Peyer's patch (tissue), 4 donors: ENCODE data around the gene MORC1. TPM values are rescaled to one million over a fixed set of nuclear protein-coding genes. Genes with fewer than 3 reads are reported as not detected.

ENCODE experiments used
- DNase-seq, 3 donors: peaks; one replicate each; pipeline ENCODE4 v3.0.0-alpha.2; 2017 to 2019
- H3K27ac ChIP-seq, 4 donors: fragments of 200-600 bp; sonication (generic); one replicate each; pipeline ENCODE4 v1.5.1; 2016 to 2019
- H3K27me3 ChIP-seq, 2 donors: fragments of 200-600 bp; sonication (generic); one replicate each; pipeline ENCODE4 v1.5.1; 2019
- H3K36me3 ChIP-seq, 3 donors: fragments of 200-600 bp; sonication (generic); one replicate each; pipeline ENCODE4 v1.5.1; 2016 to 2019
- H3K4me1 ChIP-seq, 4 donors: fragments of 200-600 bp; sonication (generic); one replicate each; pipeline ENCODE4 v1.5.1; 2016 to 2019
- H3K4me3 ChIP-seq, 4 donors: fragments of 200-600 bp; sonication (generic); 1 replicate in 3 of 4; 2 replicates in 1 of 4; pipeline ENCODE4 v1.5.1; 2016 to 2019; ENCODE audit warnings: mild to moderate bottlenecking in 1 of 4
- H3K9me3 ChIP-seq, 4 donors: fragments of 200-600 bp; sonication (generic); one replicate each; pipeline ENCODE4 v1.5.1; 2016 to 2019; ENCODE audit warnings: mild to moderate bottlenecking in 1 of 4
- CTCF ChIP-seq, 6 experiments: fragments of 450-650 bp in 4 of 6; fragments of 200-600 bp in 2 of 6; sonication (generic) in 1 of 6; IDR thresholded peaks; one replicate each; pipeline ENCODE4 v1.5.1; 2017 to 2019; ENCODE audit warnings: antibody characterized with exemption in 6 of 6, mild to moderate bottlenecking in 3 of 6, moderate library complexity in 1 of 6
- POLR2A ChIP-seq, 2 donors: fragments of 450-650 bp; IDR thresholded peaks; one replicate each; pipeline ENCODE4 v1.5.1; 2017; ENCODE audit warnings: antibody characterized with exemption in 2 of 2, mild to moderate bottlenecking in 2 of 2, moderate library complexity in 2 of 2
- total RNA-seq, 4 donors: library from RNA; depleted of rRNA; stranded (reverse); fragments of >200 nt; gene quantifications; one replicate each; pipeline ENCODE4 v1.1.0, GENCODE V29; 2016

Gene MORC1
- total RNA-seq, 4 donors from 2014 or later = 0.54 TPM; not detected in 3

GRCh38 chr3:109045271-109046040 is 72.5 kb downstream of the MORC1 start:
- no peaks in the 10 kb centered on the region for H3K4me1 ChIP-seq
- H3K4me3 ChIP-seq = no peak overlapping the region
- H3K36me3 ChIP-seq = no peaks in the 10 kb centered on the region
- no peak for DNase-seq
- no peak overlapping the region for H3K27ac ChIP-seq
- H3K9me3 ChIP-seq = no peaks in the 10 kb centered on the region
- no peaks in the 10 kb centered on the region for H3K27me3 ChIP-seq
- TF ChIP-seq POLR2A (IDR thresholded peaks at IDR 0.05) (no peak), CTCF (IDR thresholded peaks at IDR 0.05) (no peak)

GRCh38 chr3:109035082-109035481 is 82.9 kb downstream of the MORC1 start:
- TF ChIP-seq POLR2A (IDR thresholded peaks at IDR 0.05) (no peak), CTCF (IDR thresholded peaks at IDR 0.05) (no peak)
- DNase-seq = no peak
- no peaks in the 10 kb centered on the region for H3K9me3 ChIP-seq

GRCh38 chr3:109033000-109033660 is 84.8 kb downstream of the MORC1 start:
- Histone ChIP-seq H3K27ac (no peak overlapping the region), H3K27me3 (no peaks in the 10 kb centered on the region), H3K4me1 (no peaks in the 10 kb centered on the region), H3K36me3 (no peaks in the 10 kb centered on the region), H3K9me3 (no peaks in the 10 kb centered on the region), H3K4me3 (no peak overlapping the region)
- no peak for TF ChIP-seq POLR2A (IDR thresholded peaks at IDR 0.05)
- no peak for TF ChIP-seq CTCF (IDR thresholded peaks at IDR 0.05)
- DNase-seq = no peak

More at GRCh38 chr3:109035082-109035481, 82.9 kb downstream of the MORC1 start:
- no peak overlapping the region for H3K4me3 ChIP-seq
- no peaks in the 10 kb centered on the region for H3K4me1 ChIP-seq
- no peaks in the 10 kb centered on the region for H3K27me3 ChIP-seq
- H3K27ac ChIP-seq = no peak overlapping the region
- H3K36me3 ChIP-seq = no peaks in the 10 kb centered on the region

- no peak for DNase-seq
- H3K27ac ChIP-seq = no peak overlapping the region
- H3K27me3 ChIP-seq = no peaks in the 10 kb centered on the region
- no peaks in the 10 kb centered on the region for H3K4me1 ChIP-seq
- no peaks in the 10 kb centered on the region for H3K36me3 ChIP-seq
- TF ChIP-seq CTCF (IDR thresholded peaks at IDR 0.05) = no peak
- TF ChIP-seq POLR2A (IDR thresholded peaks at IDR 0.05) = no peak
- no peak overlapping the region for H3K4me3 ChIP-seq
- no peaks in the 10 kb centered on the region for H3K9me3 ChIP-seq
These were observed 89.2 kb downstream of the MORC1 start for GRCh38 chr3:109028753-109029152.

- Histone ChIP-seq H3K36me3 (no peaks in the 10 kb centered on the region), H3K4me3 (no peak overlapping the region), H3K9me3 (no peaks in the 10 kb centered on the region), H3K27me3 (no peaks in the 10 kb centered on the region), H3K27ac (no peak overlapping the region), H3K4me1 (no peaks in the 10 kb centered on the region)
- DNase-seq = no peak
- TF ChIP-seq CTCF (IDR thresholded peaks at IDR 0.05) (no peak), POLR2A (IDR thresholded peaks at IDR 0.05) (no peak)
These were observed 91.1 kb downstream of the MORC1 start for GRCh38 chr3:109026821-109027220.
